Upper lobe of left lung (tissue), 6 donors: ENCODE measurements around the gene LMBR1. TPM values are rescaled to one million over a fixed set of nuclear protein-coding genes. Genes with fewer than 3 reads are reported as not detected.
"Not testable (repeated sequence)": the region's sequence is repeated elsewhere in the genome, so short reads cannot be mapped to it uniquely, and the experiment has no call there.

ENCODE experiments used
- ATAC-seq, 2 donors: fragments of 200-7000 bp; cut with Tn5 transposase; one replicate each; pipeline ENCODE4 v1.9.1; 2022; ENCODE audit warnings: mild to moderate bottlenecking in 2 of 2, moderate library complexity in 2 of 2; ENCODE audit not compliant: low FRiP score in 2 of 2
- DNase-seq, 2 donors: peaks; one replicate each; pipeline ENCODE4 v3.0.0-alpha.2; 2019 to 2020
- H3K27ac ChIP-seq, 4 donors: fragments of 200-600 bp; sonication (generic); one replicate each; pipeline ENCODE4 v1.5.1; 2016 to 2019
- H3K27me3 ChIP-seq, 4 donors: fragments of 200-600 bp; sonication (generic); one replicate each; pipeline ENCODE4 v1.5.1; 2017 to 2019
- H3K36me3 ChIP-seq, 4 donors: fragments of 200-600 bp; sonication (generic); one replicate each; pipeline ENCODE4 v1.5.1; 2016 to 2019
- H3K4me1 ChIP-seq, 4 donors: fragments of 200-600 bp; sonication (generic); one replicate each; pipeline ENCODE4 v1.5.1; 2018 to 2019
- H3K4me3 ChIP-seq, 4 donors: fragments of 200-600 bp; sonication (generic); one replicate each; pipeline ENCODE4 v1.5.1; 2017 to 2019; ENCODE audit warnings: mild to moderate bottlenecking in 2 of 4, moderate library complexity in 1 of 4
- H3K9me3 ChIP-seq, 4 donors: fragments of 200-600 bp; sonication (generic); one replicate each; pipeline ENCODE4 v1.5.1; 2018 to 2019
- EP300 ChIP-seq, 4 donors: sonication (generic); formaldehyde crosslinking; IDR thresholded peaks; one replicate each; pipeline ENCODE4 v1.5.1; 2017; ENCODE audit warnings: antibody characterized with exemption in 4 of 4, control low read depth in 2 of 4
- POLR2A ChIP-seq, 4 donors: fragments of 450-650 bp; IDR thresholded peaks; one replicate each; pipeline ENCODE4 v1.5.1; 2016 to 2017; ENCODE audit warnings: antibody characterized with exemption in 4 of 4, mild to moderate bottlenecking in 2 of 4
- POLR2AphosphoS5 ChIP-seq, 2 donors: sonication (generic); formaldehyde crosslinking; IDR thresholded peaks; one replicate each; pipeline ENCODE4 v1.5.1; 2017; ENCODE audit warnings: antibody characterized with exemption in 2 of 2
- WGBS, 2 donors: methylation state at CpG; one replicate each; pipeline ENCODE4 v1.1.5; 2017 to 2018; 5-methylcytosine and 5-hydroxymethylcytosine counted together
- total RNA-seq, 6 donors: library from RNA; depleted of rRNA in 4 of 6; stranded (reverse); fragments of >200 nt in 4 of 6; gene quantifications; one replicate each; pipeline versions ENCODE4 v1.1.0 to v1.2.1, GENCODE V29; 2016 to 2021
- TF ChIP-seq, protein P1 (sequence below), 6 experiments: fragments of 450-650 bp in 4 of 6; fragments of 200-600 bp in 2 of 6; sonication (generic) in 2 of 6; IDR thresholded peaks; one replicate each; pipeline ENCODE4 v1.5.1; 2016 to 2019; ENCODE audit warnings: antibody characterized with exemption in 6 of 6
- donor health status: DM: no; HTN: no; CAD: no; lungs with moderate emphysema.
- donor health status: DM: no; HTN: yes; CAD: no; lungs with severe emphysema.

The LMBR1 gene
- total RNA-seq, 6 donors from 2014 or later, result 58.6 to 159 (median 81.0) TPM

- H3K4me1 ChIP-seq, result peaks cover 6 to 22% (median 18%) of the 10 kb centered on the region in 4 donors
- H3K27ac ChIP-seq, result no peak overlapping the region
- WGBS, 2 donors, result 94 to 97% methylated on average over 4 of the region's 4 CpGs
- ATAC-seq (no peak), DNase-seq (no peak)
- H3K27me3 ChIP-seq, result no peaks in the 10 kb centered on the region
- TF ChIP-seq, protein P1, sequence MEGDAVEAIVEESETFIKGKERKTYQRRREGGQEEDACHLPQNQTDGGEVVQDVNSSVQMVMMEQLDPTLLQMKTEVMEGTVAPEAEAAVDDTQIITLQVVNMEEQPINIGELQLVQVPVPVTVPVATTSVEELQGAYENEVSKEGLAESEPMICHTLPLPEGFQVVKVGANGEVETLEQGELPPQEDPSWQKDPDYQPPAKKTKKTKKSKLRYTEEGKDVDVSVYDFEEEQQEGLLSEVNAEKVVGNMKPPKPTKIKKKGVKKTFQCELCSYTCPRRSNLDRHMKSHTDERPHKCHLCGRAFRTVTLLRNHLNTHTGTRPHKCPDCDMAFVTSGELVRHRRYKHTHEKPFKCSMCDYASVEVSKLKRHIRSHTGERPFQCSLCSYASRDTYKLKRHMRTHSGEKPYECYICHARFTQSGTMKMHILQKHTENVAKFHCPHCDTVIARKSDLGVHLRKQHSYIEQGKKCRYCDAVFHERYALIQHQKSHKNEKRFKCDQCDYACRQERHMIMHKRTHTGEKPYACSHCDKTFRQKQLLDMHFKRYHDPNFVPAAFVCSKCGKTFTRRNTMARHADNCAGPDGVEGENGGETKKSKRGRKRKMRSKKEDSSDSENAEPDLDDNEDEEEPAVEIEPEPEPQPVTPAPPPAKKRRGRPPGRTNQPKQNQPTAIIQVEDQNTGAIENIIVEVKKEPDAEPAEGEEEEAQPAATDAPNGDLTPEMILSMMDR (IDR thresholded peaks at IDR 0.05), result no peak
- TF ChIP-seq POLR2AphosphoS5 (IDR thresholded peaks at IDR 0.05) (no peak), POLR2A (IDR thresholded peaks at IDR 0.05) (no peak), EP300 (IDR thresholded peaks at IDR 0.05) (no peak)
- no peaks in the 10 kb centered on the region for H3K9me3 ChIP-seq
- no peak overlapping the region for H3K4me3 ChIP-seq
- H3K36me3 ChIP-seq, result no peaks in the 10 kb centered on the region
Measured at GRCh38 chr7:156889746-156890145, 3.2 kb downstream of the LMBR1 start.

DNA sequence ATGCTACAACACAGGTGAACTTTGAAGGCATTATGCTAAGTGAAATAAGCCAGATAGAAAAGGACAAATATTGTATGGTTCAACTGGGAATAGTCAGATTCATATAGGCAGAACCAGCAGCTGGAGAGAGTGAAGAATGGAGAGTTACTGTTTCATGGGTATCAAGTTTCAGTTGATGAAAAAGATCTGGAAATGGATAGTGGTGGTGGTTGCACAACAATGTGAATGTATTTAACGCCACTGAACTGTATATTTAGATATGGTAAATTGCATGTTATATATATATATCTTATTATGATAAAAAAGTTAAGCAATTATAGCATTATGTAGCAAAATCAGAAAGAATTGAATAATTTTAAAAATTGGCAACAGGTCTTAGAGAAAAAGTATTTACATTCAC lies 3.9 kb downstream of the LMBR1 start:
- TF ChIP-seq POLR2AphosphoS5 (IDR thresholded peaks at IDR 0.05), result no peak
- TF ChIP-seq, protein P1 (IDR thresholded peaks at IDR 0.05), result no peak
- TF ChIP-seq EP300 (IDR thresholded peaks at IDR 0.05), result no peak
- TF ChIP-seq POLR2A (IDR thresholded peaks at IDR 0.05), result no peak
- no peaks in the 10 kb centered on the region for H3K27me3 ChIP-seq
- 52 to 55% methylated on average over 1 of the region's 1 CpG for WGBS, 2 donors
- H3K9me3 ChIP-seq, result no peaks in the 10 kb centered on the region
- no peaks in the 10 kb centered on the region for H3K36me3 ChIP-seq
- H3K27ac ChIP-seq, result no peak overlapping the region
- ATAC-seq (no peak), DNase-seq (no peak)
- no peak overlapping the region for H3K4me3 ChIP-seq
- peaks cover 6 to 16% (median 11%) of the 10 kb centered on the region in 4 donors for H3K4me1 ChIP-seq

DNA sequence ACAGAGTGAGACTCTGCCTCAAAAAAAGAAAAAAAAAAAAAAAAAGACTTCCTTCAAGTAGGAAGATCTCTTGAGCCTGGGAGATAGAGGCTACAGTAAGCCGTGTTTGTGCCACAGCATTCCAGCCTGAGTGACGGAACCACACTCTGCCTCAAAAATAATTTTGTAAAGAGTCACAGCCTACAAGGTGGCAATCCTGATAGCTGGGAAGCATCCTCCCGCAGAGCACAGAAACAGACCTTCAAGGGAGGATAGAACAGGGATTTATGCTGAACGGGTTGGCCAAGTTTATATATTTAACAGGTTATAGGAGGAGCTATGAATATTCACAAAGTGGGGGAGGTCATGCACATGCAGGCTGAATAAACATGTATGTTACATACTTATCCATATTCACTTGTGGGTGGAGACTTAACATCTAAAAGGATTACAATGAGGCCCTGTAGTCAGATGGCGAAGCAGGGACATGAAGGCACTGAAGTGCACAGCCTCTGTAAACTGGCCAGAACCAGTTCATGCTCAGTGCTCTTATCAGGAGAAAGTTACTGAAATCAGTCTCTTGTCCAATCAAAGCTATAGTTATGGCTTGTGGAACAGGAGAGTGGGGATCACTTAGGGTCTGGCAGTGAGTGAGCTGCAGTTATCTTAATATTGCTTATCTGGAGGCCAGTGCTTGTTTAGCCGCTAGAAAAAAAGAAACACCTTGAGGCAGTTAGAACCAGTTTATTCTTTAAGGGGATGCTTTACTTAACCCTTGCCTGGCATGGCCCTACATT lies 6.8 kb downstream of the LMBR1 start:
- Histone ChIP-seq H3K36me3 (peaks cover 0 to 4% (median 0%) of the 10 kb centered on the region in 4 donors), H3K27me3 (no peaks in the 10 kb centered on the region), H3K9me3 (no peaks in the 10 kb centered on the region), H3K4me1 (peaks cover 0 to 1% (median under 1%) of the 10 kb centered on the region in 4 donors), H3K27ac (no peak overlapping the region), H3K4me3 (no peak overlapping the region)
- no peak for ATAC-seq
- DNase-seq, result no peak
- 80 to 86% methylated on average over 6 of the region's 6 CpGs for WGBS, 2 donors
- no peak for TF ChIP-seq POLR2AphosphoS5 (IDR thresholded peaks at IDR 0.05)
- no peak for TF ChIP-seq POLR2A (IDR thresholded peaks at IDR 0.05)
- TF ChIP-seq, protein P1 (IDR thresholded peaks at IDR 0.05), result no peak
- TF ChIP-seq EP300 (IDR thresholded peaks at IDR 0.05), result no peak

GRCh38 chr7:156881679-156882078 lies 11.3 kb downstream of the LMBR1 start:
- TF ChIP-seq POLR2AphosphoS5 (IDR thresholded peaks at IDR 0.05) (no peak), EP300 (IDR thresholded peaks at IDR 0.05) (no peak), POLR2A (IDR thresholded peaks at IDR 0.05) (no peak)
- TF ChIP-seq, protein P1 (IDR thresholded peaks at IDR 0.05), result no peak
- H3K4me3 ChIP-seq, result no peak overlapping the region
- no peaks in the 10 kb centered on the region for H3K4me1 ChIP-seq
- WGBS, 2 donors, result 78 to 84% methylated on average over 3 of the region's 3 CpGs
- H3K36me3 ChIP-seq, result peaks cover 0 to 4% (median 0%) of the 10 kb centered on the region in 4 donors
- no peaks in the 10 kb centered on the region for H3K27me3 ChIP-seq
- H3K9me3 ChIP-seq, result no peaks in the 10 kb centered on the region
- H3K27ac ChIP-seq, result no peak overlapping the region
- ATAC-seq (no peak), DNase-seq (no peak)

GRCh38 chr7:156875766-156876165 lies 17.2 kb downstream of the LMBR1 start:
- DNase-seq, result no peak
- no peak for TF ChIP-seq POLR2A (IDR thresholded peaks at IDR 0.05)
- TF ChIP-seq, protein P1 (IDR thresholded peaks at IDR 0.05), result no peak
- no peak for TF ChIP-seq EP300 (IDR thresholded peaks at IDR 0.05)
- no peak for TF ChIP-seq POLR2AphosphoS5 (IDR thresholded peaks at IDR 0.05)
- Histone ChIP-seq H3K27me3 (no peaks in the 10 kb centered on the region), H3K4me3 (no peak overlapping the region), H3K36me3 (peaks cover 0 to 11% (median 5%) of the 10 kb centered on the region in 4 donors), H3K9me3 (no peaks in the 10 kb centered on the region), H3K27ac (no peak overlapping the region), H3K4me1 (no peaks in the 10 kb centered on the region)
- no peak for ATAC-seq
- WGBS, 2 donors, result 100% methylated on average over 2 of the region's 2 CpGs

GRCh38 chr7:156868363-156868762 lies 24.6 kb downstream of the LMBR1 start:
- peaks cover 0 to 11% (median 5%) of the 10 kb centered on the region in 4 donors for H3K36me3 ChIP-seq
- H3K4me3 ChIP-seq, ATAC-seq, H3K4me1 ChIP-seq, H3K27ac ChIP-seq, H3K27me3 ChIP-seq, DNase-seq, H3K9me3 ChIP-seq: not testable (repeated sequence)
- WGBS, 2 donors, result 98% methylated on average over 8 of the region's 8 CpGs
